K562 (cell line): Measurements from ENCODE around the gene CAPN2. TPM values are rescaled to one million over a fixed set of nuclear protein-coding genes. Genes with fewer than 3 reads are reported as not detected.
A peak's percentile ranks its signal among the peaks of the same experiment; 100 is the strongest.

Source experiments
- ATF1 ChIP-seq, 2 experiments: fragments of 450-650 bp in 1 of 2; IDR thresholded peaks; 2 replicates each; pipeline ENCODE4 v1.6.1; 2016; ENCODE audit warnings: missing compliant biosample characterization in 1 of 2, missing genetic modification characterization in 1 of 2
- CHCHD3 ChIP-seq: fragments of 250-450 bp; sonication (Bioruptor Pico); IDR thresholded peaks from 2 replicates; pipeline ENCODE4 v2.1.2; 2022; ENCODE audit warnings: mild to moderate bottlenecking
- DPF2 ChIP-seq: fragments of 450-650 bp; IDR thresholded peaks from 2 replicates; pipeline ENCODE4 v1.6.1; 2016
- ELF1 ChIP-seq: fragments of 200-800 bp; sonication (Bioruptor generic); IDR thresholded peaks from 2 replicates; pipeline ENCODE4 v1.6.1; 2016; ENCODE audit warnings: missing genetic modification characterization, missing compliant biosample characterization
- GMEB1 ChIP-seq: fragments of 250-450 bp; sonication (Bioruptor Pico); IDR thresholded peaks from 2 replicates; pipeline ENCODE4 v1.4.0; 2020; ENCODE audit warnings: mild to moderate bottlenecking
- HOMEZ ChIP-seq: fragments of 250-450 bp; sonication (Bioruptor Pico); IDR thresholded peaks from 2 replicates; pipeline ENCODE4 v1.4.0; 2020; ENCODE audit warnings: mild to moderate bottlenecking, moderate library complexity
- KLF16 ChIP-seq: IDR thresholded peaks from 2 replicates; pipeline ENCODE4 v1.6.1; 2016; ENCODE audit warnings: antibody characterized with exemption
- MAFF ChIP-seq: IDR thresholded peaks from 2 replicates; pipeline ENCODE4 v1.6.1; 2012; ENCODE audit warnings: low read length, improper control_type of control experiment
- NCOA6 ChIP-seq: fragments of 450-650 bp; IDR thresholded peaks from 2 replicates; pipeline ENCODE4 v1.6.1; 2017; ENCODE audit warnings: mild to moderate bottlenecking
- NFE2 ChIP-seq: IDR thresholded peaks from 2 replicates; pipeline ENCODE4 v1.6.1; 2014; ENCODE audit warnings: antibody characterized with exemption, low read depth
- NFIX ChIP-seq: fragments of 250-450 bp; sonication (Bioruptor Pico); IDR thresholded peaks from 2 replicates; pipeline ENCODE4 v1.4.0; 2020; ENCODE audit warnings: low read depth, mild to moderate bottlenecking, moderate library complexity
- NKRF ChIP-seq: fragments of 450-650 bp; IDR thresholded peaks from 2 replicates; pipeline ENCODE4 v1.6.1; 2016; ENCODE audit warnings: borderline replicate concordance
- NONO ChIP-seq, 2 experiments: fragments of 200-400 bp in 1 of 2; fragments of 450-650 bp in 1 of 2; formaldehyde crosslinking in 1 of 2; IDR thresholded peaks; 2 replicates each; pipeline ENCODE4 v1.6.1; 2017; ENCODE audit warnings: low read depth in 2 of 2, mild to moderate bottlenecking in 2 of 2, moderate library complexity in 2 of 2, low read length in 1 of 2
- PTTG1 ChIP-seq: fragments of 450-650 bp; IDR thresholded peaks from 2 replicates; pipeline ENCODE4 v1.6.1; 2016; ENCODE audit warnings: low read depth, mild to moderate bottlenecking, missing genetic modification characterization, missing compliant biosample characterization
- PYGO2 ChIP-seq: fragments of 450-650 bp; IDR thresholded peaks from 2 replicates; pipeline ENCODE4 v1.6.1; 2016; ENCODE audit warnings: mild to moderate bottlenecking, missing genetic modification characterization, moderate library complexity, missing compliant biosample characterization
- RBM14 ChIP-seq: fragments of 200-400 bp; formaldehyde crosslinking; IDR thresholded peaks from 2 replicates; pipeline ENCODE4 v1.6.1; 2018; ENCODE audit warnings: low read depth, mild to moderate bottlenecking, low read length, moderate library complexity, borderline replicate concordance; ENCODE audit not compliant: insufficient read depth
- RFX1 ChIP-seq: fragments of 450-650 bp; IDR thresholded peaks from 2 replicates; pipeline ENCODE4 v1.6.1; 2016; ENCODE audit warnings: mild to moderate bottlenecking, moderate library complexity
- SMAD1 ChIP-seq: fragments of 150-350 bp; IDR thresholded peaks from 2 replicates; pipeline ENCODE4 v1.6.1; 2014; ENCODE audit warnings: low read length, low read depth; ENCODE audit not compliant: partially characterized antibody
- SMC3 ChIP-seq: conservative IDR thresholded peaks from 2 replicates; pipeline ENCODE4 v1.6.1; 2011; ENCODE audit warnings: low read depth, low read length, improper control_type of control experiment; ENCODE audit not compliant: insufficient read depth
- TCF7 ChIP-seq: sonication (generic); IDR thresholded peaks from 2 replicates; pipeline ENCODE4 v1.6.1; 2016; ENCODE audit warnings: antibody characterized with exemption, borderline replicate concordance
- TRIM28 ChIP-seq: fragments of 450-650 bp; IDR thresholded peaks from 2 replicates; pipeline ENCODE4 v1.6.1; 2017
- TSC22D4 ChIP-seq: fragments of 450-650 bp; IDR thresholded peaks from 2 replicates; pipeline ENCODE4 v1.6.1; 2016; ENCODE audit warnings: missing genetic modification characterization, missing biosample characterization, control low read depth
- ZBTB1 ChIP-seq: sonication (generic); formaldehyde crosslinking; IDR thresholded peaks from 2 replicates; pipeline ENCODE4 v1.8.1; 2023; ENCODE audit warnings: missing genetic modification reagents, low read depth, mild to moderate bottlenecking, borderline replicate concordance
- ZNF551 ChIP-seq: fragments of 250-450 bp; sonication (Bioruptor Pico); IDR thresholded peaks from 2 replicates; pipeline ENCODE4 v1.5.0; 2021; ENCODE audit warnings: mild to moderate bottlenecking, moderate library complexity
- polyA plus RNA-seq, 8 experiments: library from polyadenylated mRNA; depleted of rRNA in 4 of 8; stranded (reverse) in 5 of 8; unstranded in 3 of 8; fragments of >200 nt; fragmentation: Nextera tagmentation in 2 of 8; fragmentation: Illumina TruSeq in 1 of 8; extraction: Ambion mirVana in 2 of 8; extraction: Trizol in 1 of 8; gene quantifications; 2 replicates each; pipeline versions ENCODE4 v1.2.1 to v1.2.3, GENCODE V29; 2011 to 2014; ENCODE audit warnings: inconsistent platforms in 1 of 8, missing spikeins in 1 of 8
- total RNA-seq, 7 experiments: library from RNA; depleted of rRNA in 6 of 7; stranded (reverse); fragments of >200 nt in 6 of 7; fragmentation: Illumina TruSeq in 2 of 7; extraction: Trizol in 2 of 7; gene quantifications; 2 replicates each; pipeline versions ENCODE4 v1.2.1 to v1.2.3, GENCODE V29; 2011 to 2021; ENCODE audit warnings: low replicate concordance in 1 of 7

CAPN2 gene
- total and polyA plus RNA-seq, 9 of the 15 experiments (the other 6 are each of a cell fraction or from before 2014, with no cell fraction given): 24.6 to 157 (median 101) TPM

GRCh38 chr1:223748773-223749733 lies 36.7 kb downstream of the CAPN2 start (continued):
- TF ChIP-seq PTTG1 (tag) (no peak), ELF1 (tag) (no peak), CHCHD3 (no peak), DPF2 (no peak), NONO (IDR thresholded peaks at IDR 0.05; ENCODE audit: low read depth in 2 of 2, low read length in 1 of 2) (no peak), ZBTB1 (CRISPR knock-in tag) (no peak), ZNF551 (CRISPR knock-in tag) (no peak), KLF16 (no peak), RFX1 (no peak), RBM14 (peak; percentile 73; the same call in 1 of the 2 replicates), TCF7 (no peak), NFE2 (no peak), NCOA6 (no peak), TSC22D4 (no peak), MAFF (no peak), SMAD1 (peak; percentile 38), SMC3 (peak; percentile 91), NFIX (CRISPR knock-in tag) (no peak), ATF1 (CRISPR knock-in tag; IDR thresholded peaks at IDR 0.05) (no peak), ATF1 (tag; IDR thresholded peaks at IDR 0.05) (0 out of 2 replicates have a peak, but pooled peaks have one; percentile 17), PYGO2 (tag) (no peak), HOMEZ (CRISPR knock-in tag) (no peak), GMEB1 (CRISPR knock-in tag) (no peak), TRIM28 (no peak), NKRF (no peak)
